GM19099 (cell line): ENCODE measurements around the gene LPCAT3.
A peak's percentile ranks its signal among the peaks of the same experiment; 100 is the strongest.

ENCODE experiments used
- POLR2A ChIP-seq: IDR thresholded peaks from 3 replicates; pipeline ENCODE4 v1.6.1; 2011; ENCODE audit warnings: low read depth; ENCODE audit not compliant: insufficient read length; ENCODE audit errors: extremely low read depth

The LPCAT3 gene

DNA sequence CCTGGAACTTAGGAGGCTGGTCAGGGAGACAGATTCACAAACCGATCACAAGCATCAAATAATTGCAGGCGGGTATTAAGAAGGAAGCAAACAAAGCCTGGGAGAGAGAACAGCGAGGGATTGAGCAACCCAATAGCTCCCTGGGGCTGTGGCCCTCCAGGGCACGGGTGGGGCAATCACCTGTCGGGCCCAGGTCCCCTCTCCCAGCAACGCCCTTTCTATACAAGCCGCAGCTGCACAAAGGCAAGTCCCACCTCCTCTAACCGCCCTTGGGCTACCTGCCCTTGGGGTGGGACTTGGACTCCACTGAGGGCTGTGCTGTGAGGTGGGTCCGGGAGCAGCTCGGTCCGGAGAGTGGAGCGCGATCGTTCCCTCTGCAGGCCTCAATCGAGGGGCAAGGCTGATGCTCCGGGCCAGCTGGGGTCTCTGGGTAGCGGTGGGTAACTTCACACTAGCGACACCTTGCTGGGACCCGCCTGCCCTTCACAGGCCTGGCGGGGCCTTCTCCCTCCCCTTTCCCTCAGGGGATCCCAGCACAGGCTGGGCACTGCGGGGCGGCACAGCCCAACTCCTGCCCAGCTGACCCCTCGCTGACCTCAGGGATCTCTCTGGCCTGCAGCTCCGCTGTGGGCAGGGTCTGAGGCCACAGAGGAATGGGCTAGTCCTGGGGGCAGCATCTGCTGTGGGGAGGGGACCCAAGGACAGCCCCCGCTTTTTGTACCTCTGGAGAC is 55.8 kb downstream of the LPCAT3 start:
- no peak for TF ChIP-seq POLR2A

DNA sequence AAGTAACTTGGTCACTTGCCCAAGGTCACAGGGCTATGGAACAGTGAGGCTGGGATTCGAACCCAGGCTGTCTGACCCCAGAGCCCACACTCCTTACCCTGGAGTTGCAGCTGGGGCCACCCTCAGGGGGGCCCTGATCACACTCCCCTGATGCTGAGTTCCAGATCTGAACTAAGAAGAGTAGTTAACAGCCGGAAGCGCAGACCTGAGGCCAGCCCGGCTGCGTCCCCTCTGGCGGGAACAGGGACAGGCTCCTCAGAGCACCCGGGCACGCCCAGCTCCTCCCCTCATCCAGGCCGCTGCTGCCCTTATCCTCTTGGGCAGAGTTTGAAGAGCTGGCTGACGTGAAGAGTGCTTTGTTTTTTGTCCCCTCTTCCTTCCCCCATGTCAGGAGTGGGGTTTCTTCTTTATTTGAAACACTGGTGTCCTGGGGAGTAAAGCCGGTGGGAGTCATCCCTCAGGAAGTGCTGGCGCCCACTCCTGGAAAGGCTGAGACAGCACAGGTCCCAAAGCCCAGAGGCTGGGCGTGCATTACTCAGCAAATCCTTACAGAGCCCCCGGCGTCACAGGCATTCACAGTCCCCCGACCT is 56.5 kb downstream of the LPCAT3 start:
- peak; percentile 26 for TF ChIP-seq POLR2A

DNA sequence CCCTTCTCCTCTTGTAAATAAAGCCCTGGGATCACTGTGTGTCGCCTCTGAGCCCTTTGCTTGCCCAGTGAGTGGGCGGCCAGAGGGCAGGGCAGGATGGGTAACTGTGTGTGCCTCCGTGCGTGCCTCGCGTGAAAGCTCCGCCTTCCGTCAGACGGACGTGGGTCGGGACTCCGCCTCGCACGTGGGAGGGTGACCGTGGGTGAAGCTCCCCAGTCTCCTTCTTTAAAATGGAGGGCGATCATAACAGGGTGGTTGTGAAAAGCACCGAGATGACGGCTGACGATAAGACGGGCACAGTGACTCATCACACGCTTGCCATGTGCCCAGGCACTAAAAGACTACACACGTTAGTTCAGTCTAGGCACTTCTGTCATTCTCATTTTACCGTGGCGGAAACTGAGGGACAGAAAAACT is 57.0 kb downstream of the LPCAT3 start:
- TF ChIP-seq POLR2A: peak; percentile 16

DNA sequence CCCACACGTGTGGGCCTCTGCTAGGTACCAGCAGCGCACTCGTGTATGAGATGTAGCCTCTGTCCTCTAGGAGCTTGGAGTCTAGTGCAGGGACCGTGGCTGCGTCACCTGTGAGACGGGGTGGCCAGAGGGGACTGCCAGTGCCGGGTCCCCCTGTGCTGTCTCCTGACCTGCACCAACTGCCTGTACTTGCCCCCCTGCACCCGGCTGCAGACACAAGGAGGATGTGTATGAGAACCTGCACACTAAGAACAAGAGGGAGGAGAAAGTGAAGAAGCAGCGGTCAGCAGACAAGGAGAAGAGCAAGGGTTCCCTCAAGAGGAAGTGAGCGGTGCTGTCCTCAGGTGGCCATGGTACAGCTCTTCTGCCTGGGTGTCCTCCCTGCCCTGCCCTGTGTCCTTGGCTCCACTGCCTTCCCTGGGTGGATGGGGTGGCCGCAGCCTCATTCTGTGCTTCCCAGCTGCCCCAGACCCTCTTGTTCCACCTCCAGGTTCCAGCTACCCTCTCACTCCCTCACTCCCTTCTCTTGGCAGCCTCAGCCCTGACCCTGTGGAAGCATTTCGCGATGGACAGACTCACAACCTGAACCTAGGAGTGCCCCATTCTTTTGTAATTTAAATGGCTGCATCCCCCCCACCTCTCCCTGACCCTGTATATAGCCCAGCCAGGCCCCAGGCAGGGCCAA is 57.5 kb downstream of the LPCAT3 start:
- no peak for TF ChIP-seq POLR2A

DNA sequence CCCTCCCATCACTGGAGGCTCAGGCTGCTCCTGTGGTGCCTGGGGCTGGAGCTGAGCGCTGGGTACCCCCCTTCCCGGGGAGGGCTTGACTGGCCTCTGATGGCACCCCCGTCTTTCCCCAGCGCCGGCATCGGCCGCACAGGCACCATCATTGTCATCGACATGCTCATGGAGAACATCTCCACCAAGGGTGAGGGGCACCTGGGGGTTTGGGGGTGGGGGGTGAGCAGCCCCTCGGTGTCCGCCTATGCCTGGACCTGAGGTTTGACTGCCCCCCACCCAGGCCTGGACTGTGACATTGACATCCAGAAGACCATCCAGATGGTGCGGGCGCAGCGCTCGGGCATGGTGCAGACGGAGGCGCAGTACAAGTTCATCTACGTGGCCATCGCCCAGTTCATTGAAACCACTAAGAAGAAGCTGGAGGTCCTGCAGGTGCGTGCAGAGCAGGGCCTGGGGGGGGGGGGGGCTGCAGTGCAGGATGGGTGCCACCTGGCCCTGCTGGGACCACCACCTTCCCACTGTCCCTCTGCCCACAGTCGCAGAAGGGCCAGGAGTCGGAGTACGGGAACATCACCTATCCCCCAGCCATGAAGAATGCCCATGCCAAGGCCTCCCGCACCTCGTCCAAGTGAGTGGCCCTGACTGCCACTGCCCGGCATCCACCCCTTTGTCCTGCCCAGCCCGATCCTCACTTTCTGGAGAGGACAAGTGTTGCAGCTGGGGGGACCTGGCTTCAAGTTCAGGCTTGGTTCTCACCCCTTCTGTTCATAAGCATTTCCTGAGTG is 58.3 kb downstream of the LPCAT3 start:
- no peak for TF ChIP-seq POLR2A

DNA sequence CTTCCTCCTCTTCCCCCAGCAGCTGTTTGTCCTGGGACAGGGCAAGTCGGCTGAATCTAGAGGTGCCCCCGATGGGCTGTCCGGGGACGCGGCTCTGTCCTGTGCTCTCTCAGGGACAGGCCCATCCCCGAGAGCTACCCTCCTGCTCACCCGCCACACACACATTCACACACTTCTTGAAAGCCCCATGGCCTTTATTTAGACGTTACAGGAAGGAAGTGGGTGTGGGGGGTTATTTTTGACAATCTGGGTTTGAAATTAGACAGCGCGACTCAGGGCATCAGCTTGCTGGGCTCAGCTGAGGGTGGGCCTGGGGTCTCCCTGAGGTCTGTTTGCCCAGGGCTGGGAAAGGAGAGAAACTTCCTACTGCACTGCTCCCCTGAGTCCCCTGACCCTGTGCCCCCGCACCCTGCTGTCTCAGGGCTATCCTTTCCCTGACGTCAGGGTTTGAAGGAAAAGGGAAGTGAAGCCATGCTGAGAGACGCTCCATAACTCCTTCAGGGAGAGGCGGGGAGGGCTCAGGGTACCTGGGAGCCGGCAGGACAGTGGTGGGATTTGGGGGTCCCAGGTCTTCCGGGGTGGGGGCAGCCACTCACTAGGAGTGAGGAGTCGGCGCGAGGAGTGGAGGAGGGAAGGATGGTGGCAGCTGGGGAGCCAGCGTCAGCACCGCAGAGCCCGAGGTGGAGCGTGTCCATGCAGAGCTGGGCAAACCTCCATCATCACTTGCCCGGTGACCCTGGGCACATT is 59.0 kb downstream of the LPCAT3 start:
- TF ChIP-seq POLR2A: peak; percentile 78

DNA sequence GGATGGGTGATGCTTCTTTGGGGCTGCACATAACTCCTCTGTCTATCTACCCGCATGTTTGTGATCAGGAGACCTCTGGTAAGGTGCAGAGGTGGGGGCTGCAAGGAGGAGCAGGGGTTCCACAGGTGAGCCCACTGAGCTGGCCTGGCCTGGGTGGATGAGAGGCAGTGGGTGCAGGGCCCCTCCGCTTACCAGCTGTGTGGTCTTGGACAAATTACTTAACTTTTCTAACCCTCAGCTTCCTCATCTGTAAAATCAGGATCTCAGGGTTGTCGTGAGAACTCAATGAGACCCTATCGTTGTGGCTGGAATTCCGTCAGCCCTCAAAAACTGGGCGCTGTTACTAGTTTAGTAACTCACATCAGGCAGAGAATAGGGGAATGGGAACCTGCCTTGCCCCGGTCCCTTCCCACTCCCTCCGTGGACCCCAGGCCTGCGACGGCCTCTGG is 59.6 kb downstream of the LPCAT3 start:
- no peak for TF ChIP-seq POLR2A

DNA sequence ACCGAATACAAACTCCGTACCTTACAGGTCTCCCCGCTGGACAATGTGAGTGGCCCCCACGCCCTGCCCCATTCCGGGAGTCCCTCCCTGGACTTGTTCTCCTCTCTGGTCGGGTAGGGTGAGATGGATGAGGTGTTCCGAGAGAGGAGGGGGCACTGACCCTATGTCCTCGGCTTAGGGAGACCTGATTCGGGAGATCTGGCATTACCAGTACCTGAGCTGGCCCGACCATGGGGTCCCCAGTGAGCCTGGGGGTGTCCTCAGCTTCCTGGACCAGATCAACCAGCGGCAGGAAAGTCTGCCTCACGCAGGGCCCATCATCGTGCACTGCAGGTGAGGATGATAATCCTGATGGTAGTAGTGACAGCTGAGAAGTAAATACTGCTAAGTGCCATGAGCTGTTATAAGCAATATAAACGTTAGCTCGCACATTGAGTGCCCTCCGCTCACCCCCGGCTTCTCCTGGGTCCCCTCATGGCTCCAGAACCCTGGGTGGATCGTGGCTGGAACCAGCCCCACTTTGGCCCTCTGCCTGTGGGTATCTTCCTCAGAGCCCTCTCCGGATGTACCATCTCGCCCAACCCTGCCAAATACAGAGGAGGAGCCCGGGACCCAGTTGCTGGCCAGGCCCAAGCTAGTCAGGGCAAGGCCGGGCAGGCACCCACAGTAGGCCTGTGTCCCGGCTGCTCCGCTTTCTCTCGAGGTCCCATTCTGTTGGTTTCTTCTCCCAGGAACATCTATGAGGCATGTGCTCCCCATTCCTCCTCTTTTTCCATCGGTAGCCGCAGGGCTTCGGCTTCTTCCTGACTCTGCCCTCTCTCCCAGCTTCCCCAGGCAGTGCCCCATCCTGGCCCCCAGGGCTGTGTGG is 60.3 kb downstream of the LPCAT3 start:
- TF ChIP-seq POLR2A: no peak

DNA sequence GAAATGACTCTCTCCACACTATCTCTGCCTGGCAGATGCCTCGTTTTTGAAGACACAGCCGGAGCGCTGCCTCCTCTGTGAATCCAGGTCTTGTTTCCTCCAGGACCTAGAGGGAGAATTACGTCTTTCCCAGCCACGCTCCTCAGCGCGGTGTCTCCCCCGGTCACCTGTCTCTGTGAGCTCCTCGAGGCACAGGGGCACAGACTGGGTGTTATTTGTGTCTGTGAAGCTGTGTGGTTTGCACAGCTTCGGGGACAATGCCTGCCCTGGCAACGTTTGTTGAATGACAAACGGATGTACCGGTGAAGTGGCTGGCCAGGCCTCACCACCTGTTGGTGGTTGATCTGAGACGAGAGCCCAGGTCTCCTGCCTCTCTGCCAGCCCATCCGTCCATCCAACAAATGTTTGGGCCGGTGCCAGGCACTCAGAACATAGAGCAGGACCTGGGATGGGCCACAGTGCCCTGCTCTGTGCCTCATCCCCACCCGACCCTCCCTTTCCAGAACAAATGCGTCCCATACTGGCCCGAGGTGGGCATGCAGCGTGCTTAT is 61.0 kb downstream of the LPCAT3 start:
- no peak for TF ChIP-seq POLR2A

DNA sequence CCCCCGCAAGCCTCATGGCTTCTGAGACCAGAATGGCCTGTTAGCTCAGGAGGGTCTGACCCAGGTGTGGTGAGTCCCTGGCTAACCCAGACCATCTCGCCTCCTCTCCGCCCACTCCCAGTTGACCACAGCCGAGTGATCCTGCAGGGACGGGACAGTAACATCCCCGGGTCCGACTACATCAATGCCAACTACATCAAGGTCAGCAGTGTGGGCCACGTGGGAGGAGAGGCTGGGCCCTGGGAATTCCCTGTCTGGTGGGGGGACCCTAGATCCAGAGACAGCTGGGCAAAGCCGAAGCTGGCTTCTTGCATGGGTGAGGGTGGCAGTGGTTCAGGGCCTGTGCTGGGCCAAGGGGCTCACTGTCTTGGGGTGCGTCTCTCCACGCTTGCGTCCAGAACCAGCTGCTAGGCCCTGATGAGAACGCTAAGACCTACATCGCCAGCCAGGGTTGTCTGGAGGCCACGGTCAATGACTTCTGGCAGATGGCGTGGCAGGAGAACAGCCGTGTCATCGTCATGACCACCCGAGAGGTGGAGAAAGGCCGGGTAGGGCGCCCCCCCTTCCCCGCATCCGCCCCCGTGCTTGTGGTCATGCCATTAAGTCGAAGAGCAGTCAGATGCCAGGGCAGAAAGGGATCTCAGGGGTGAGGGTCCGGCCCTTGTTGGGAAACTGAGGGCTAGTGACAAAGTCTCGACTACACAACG is 62.1 kb downstream of the LPCAT3 start:
- peak; percentile 22 for TF ChIP-seq POLR2A

DNA sequence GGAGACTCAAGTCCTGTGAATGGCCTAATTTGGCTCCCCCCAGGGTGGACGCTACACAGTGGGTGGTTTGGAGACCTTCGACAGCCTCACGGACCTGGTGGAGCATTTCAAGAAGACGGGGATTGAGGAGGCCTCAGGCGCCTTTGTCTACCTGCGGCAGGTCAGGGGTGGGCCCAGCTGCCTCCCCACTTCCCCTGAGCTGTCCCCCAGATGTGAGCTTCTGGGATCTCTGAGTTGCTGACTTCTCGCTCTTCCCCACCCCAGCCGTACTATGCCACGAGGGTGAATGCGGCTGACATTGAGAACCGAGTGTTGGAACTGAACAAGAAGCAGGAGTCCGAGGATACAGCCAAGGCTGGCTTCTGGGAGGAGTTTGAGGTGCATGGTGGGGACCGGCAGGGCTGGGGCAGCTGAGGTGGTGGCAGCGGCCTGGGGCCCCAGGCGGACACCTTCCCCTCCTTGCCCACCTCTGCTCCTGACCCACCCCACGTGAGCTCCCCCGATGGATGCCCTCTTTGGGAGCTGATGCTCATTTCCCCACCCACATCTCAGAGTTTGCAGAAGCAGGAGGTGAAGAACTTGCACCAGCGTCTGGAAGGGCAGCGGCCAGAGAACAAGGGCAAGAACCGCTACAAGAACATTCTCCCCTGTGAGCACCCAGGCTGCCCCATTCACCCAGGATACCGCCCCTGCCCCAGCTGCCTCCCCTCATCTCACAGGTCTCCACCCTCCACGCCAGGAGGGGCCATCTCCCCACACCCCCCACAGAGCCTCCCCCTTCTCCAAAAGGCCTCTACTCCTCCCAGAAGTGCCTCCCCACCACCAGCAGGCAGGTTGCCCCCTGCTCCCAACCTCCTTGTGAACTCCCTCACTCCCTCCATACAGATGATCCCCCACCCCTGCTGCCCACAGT is 62.9 kb downstream of the LPCAT3 start:
- TF ChIP-seq POLR2A: peak; percentile 19

DNA sequence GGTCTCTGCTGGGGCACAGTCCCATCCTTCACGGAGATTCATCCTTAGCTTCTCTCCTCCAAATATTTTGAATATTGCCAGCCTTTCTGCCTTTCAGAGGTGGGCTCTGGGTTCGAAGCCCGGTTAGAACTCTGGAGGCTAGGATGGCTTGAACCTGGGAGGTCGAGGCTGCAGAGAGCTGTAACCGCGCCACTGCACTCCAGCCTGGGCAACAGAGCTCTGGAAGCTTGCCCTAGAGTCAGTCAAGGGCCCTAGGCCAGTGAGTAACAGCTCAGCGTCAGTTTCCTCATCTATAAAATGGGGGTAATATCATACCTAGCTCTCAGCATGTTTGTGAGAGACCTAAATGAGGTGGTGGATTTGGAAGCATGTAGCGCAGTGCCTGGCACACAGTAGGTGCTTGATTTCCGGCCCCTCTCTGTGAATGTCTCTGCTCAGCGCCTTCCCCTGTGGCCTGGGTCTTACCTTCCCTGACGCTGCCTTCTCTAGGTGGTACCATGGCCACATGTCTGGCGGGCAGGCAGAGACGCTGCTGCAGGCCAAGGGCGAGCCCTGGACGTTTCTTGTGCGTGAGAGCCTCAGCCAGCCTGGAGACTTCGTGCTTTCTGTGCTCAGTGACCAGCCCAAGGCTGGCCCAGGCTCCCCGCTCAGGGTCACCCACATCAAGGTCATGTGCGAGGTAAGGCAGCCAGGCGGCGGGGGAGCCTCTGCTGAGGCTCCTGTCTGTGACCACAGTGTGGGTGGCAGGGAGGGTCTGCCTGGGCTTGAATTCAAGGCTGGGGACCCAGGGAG is 63.8 kb downstream of the LPCAT3 start:
- no peak for TF ChIP-seq POLR2A
